ENCODE results near the gene TMEM202.
"Not testable (repeated sequence)": the region's sequence is repeated elsewhere in the genome, so short reads cannot be mapped to it uniquely, and the experiment has no call there.

GRCh38 chr15:72413337-72413736 is 15.2 kb downstream of the TMEM202 start:
- TF ChIP-seq, protein P1, sequence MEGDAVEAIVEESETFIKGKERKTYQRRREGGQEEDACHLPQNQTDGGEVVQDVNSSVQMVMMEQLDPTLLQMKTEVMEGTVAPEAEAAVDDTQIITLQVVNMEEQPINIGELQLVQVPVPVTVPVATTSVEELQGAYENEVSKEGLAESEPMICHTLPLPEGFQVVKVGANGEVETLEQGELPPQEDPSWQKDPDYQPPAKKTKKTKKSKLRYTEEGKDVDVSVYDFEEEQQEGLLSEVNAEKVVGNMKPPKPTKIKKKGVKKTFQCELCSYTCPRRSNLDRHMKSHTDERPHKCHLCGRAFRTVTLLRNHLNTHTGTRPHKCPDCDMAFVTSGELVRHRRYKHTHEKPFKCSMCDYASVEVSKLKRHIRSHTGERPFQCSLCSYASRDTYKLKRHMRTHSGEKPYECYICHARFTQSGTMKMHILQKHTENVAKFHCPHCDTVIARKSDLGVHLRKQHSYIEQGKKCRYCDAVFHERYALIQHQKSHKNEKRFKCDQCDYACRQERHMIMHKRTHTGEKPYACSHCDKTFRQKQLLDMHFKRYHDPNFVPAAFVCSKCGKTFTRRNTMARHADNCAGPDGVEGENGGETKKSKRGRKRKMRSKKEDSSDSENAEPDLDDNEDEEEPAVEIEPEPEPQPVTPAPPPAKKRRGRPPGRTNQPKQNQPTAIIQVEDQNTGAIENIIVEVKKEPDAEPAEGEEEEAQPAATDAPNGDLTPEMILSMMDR (IDR thresholded peaks at IDR 0.05; ENCODE audit: insufficient read depth, low read length) = not testable (repeated sequence)
- TF ChIP-seq POLR2AphosphoS5 (IDR thresholded peaks at IDR 0.05; ENCODE audit: low read depth); REST (IDR thresholded peaks at IDR 0.05; ENCODE audit: insufficient replicate concordance, low read depth): not testable (repeated sequence)
